ENCODE measurements around the gene SLC2A8.

SLC2A8 gene

GRCh38 chr9:127360829-127361228 lies 36.1 kb upstream of the SLC2A8 start:
- no peaks in the 10 kb centered on the region for H3K27me3 ChIP-seq (ENCODE audit: control insufficient read depth, insufficient read depth, low read length, poor library complexity, severe bottlenecking)
- no peaks in the 10 kb centered on the region for H3K4me1 ChIP-seq (ENCODE audit: control insufficient read depth, insufficient read depth, low read length)
- H3K9me3 ChIP-seq (ENCODE audit: control insufficient read depth, low read length): no peaks in the 10 kb centered on the region
- WGBS, 2 experiments: 35 to 36% methylated on average over 2 of the region's 2 CpGs
- H3K27ac ChIP-seq (ENCODE audit: insufficient read depth, low read depth, low read length, poor library complexity, severe bottlenecking): no peak overlapping the region
- H3K4me3 ChIP-seq (ENCODE audit: insufficient read depth, low read depth, low read length): no peak overlapping the region
- no peaks in the 10 kb centered on the region for H3K36me3 ChIP-seq (ENCODE audit: control insufficient read depth, insufficient read depth, low read length)

- Histone ChIP-seq H3K27ac (ENCODE audit: insufficient read depth, low read depth, low read length, poor library complexity, severe bottlenecking) (no peak overlapping the region), H3K4me1 (ENCODE audit: control insufficient read depth, insufficient read depth, low read length) (no peaks in the 10 kb centered on the region), H3K9me3 (ENCODE audit: control insufficient read depth, low read length) (no peaks in the 10 kb centered on the region), H3K4me3 (ENCODE audit: insufficient read depth, low read depth, low read length) (no peak overlapping the region), H3K36me3 (ENCODE audit: control insufficient read depth, insufficient read depth, low read length) (no peaks in the 10 kb centered on the region), H3K27me3 (ENCODE audit: control insufficient read depth, insufficient read depth, low read length, poor library complexity, severe bottlenecking) (no peaks in the 10 kb centered on the region)
- WGBS, 2 experiments: 89 to 94% methylated on average over 3 of the region's 3 CpGs
Observed at GRCh38 chr9:127361561-127361960, 35.4 kb upstream of the SLC2A8 start.

GRCh38 chr9:127362829-127363228 lies 34.1 kb upstream of the SLC2A8 start:
- H3K9me3 ChIP-seq (ENCODE audit: control insufficient read depth, low read length): no peaks in the 10 kb centered on the region
- no peaks in the 10 kb centered on the region for H3K27me3 ChIP-seq (ENCODE audit: control insufficient read depth, insufficient read depth, low read length, poor library complexity, severe bottlenecking)
- H3K36me3 ChIP-seq (ENCODE audit: control insufficient read depth, insufficient read depth, low read length): no peaks in the 10 kb centered on the region
- no peaks in the 10 kb centered on the region for H3K4me1 ChIP-seq (ENCODE audit: control insufficient read depth, insufficient read depth, low read length)
- 94% methylated on average over 7 of the region's 7 CpGs for WGBS, 2 experiments
- H3K4me3 ChIP-seq (ENCODE audit: insufficient read depth, low read depth, low read length): no peak overlapping the region
- no peak overlapping the region for H3K27ac ChIP-seq (ENCODE audit: insufficient read depth, low read depth, low read length, poor library complexity, severe bottlenecking)

GRCh38 chr9:127365461-127365860 lies 31.5 kb upstream of the SLC2A8 start:
- no peaks in the 10 kb centered on the region for H3K9me3 ChIP-seq (ENCODE audit: control insufficient read depth, low read length)
- H3K4me1 ChIP-seq (ENCODE audit: control insufficient read depth, insufficient read depth, low read length): no peaks in the 10 kb centered on the region
- 93 to 97% methylated on average over 10 of the region's 10 CpGs for WGBS, 2 experiments
- H3K27me3 ChIP-seq (ENCODE audit: control insufficient read depth, insufficient read depth, low read length, poor library complexity, severe bottlenecking): no peaks in the 10 kb centered on the region
- no peak overlapping the region for H3K4me3 ChIP-seq (ENCODE audit: insufficient read depth, low read depth, low read length)
- no peak overlapping the region for H3K27ac ChIP-seq (ENCODE audit: insufficient read depth, low read depth, low read length, poor library complexity, severe bottlenecking)
- no peaks in the 10 kb centered on the region for H3K36me3 ChIP-seq (ENCODE audit: control insufficient read depth, insufficient read depth, low read length)

- 94% methylated on average over 7 of the region's 7 CpGs for WGBS, 2 experiments
- no peak overlapping the region for H3K27ac ChIP-seq (ENCODE audit: insufficient read depth, low read depth, low read length, poor library complexity, severe bottlenecking)
Observed at GRCh38 chr9:127366594-127366993, 30.4 kb upstream of the SLC2A8 start.

GRCh38 chr9:127368852-127369402 lies 28.0 kb upstream of the SLC2A8 start:
- WGBS, 2 experiments: 92 to 95% methylated on average over 5 to 6 of the region's 6 CpGs
- no peak overlapping the region for H3K27ac ChIP-seq (ENCODE audit: insufficient read depth, low read depth, low read length, poor library complexity, severe bottlenecking)

More at GRCh38 chr9:127366594-127366993, 30.4 kb upstream of the SLC2A8 start:
- Histone ChIP-seq H3K9me3 (ENCODE audit: control insufficient read depth, low read length) (no peaks in the 10 kb centered on the region), H3K36me3 (ENCODE audit: control insufficient read depth, insufficient read depth, low read length) (no peaks in the 10 kb centered on the region), H3K4me3 (ENCODE audit: insufficient read depth, low read depth, low read length) (no peak overlapping the region), H3K27me3 (ENCODE audit: control insufficient read depth, insufficient read depth, low read length, poor library complexity, severe bottlenecking) (no peaks in the 10 kb centered on the region), H3K4me1 (ENCODE audit: control insufficient read depth, insufficient read depth, low read length) (no peaks in the 10 kb centered on the region)

GRCh38 chr9:127369428-127369827 lies 27.5 kb upstream of the SLC2A8 start:
- Histone ChIP-seq H3K4me1 (ENCODE audit: control insufficient read depth, insufficient read depth, low read length) (no peaks in the 10 kb centered on the region), H3K27ac (ENCODE audit: insufficient read depth, low read depth, low read length, poor library complexity, severe bottlenecking) (no peak overlapping the region), H3K36me3 (ENCODE audit: control insufficient read depth, insufficient read depth, low read length) (no peaks in the 10 kb centered on the region), H3K4me3 (ENCODE audit: insufficient read depth, low read depth, low read length) (no peak overlapping the region), H3K9me3 (ENCODE audit: control insufficient read depth, low read length) (no peaks in the 10 kb centered on the region), H3K27me3 (ENCODE audit: control insufficient read depth, insufficient read depth, low read length, poor library complexity, severe bottlenecking) (no peaks in the 10 kb centered on the region)
- 73 to 76% methylated on average over 8 of the region's 8 CpGs for WGBS, 2 experiments

More at GRCh38 chr9:127368852-127369402, 28.0 kb upstream of the SLC2A8 start:
- Histone ChIP-seq H3K36me3 (ENCODE audit: control insufficient read depth, insufficient read depth, low read length) (no peaks in the 10 kb centered on the region), H3K4me3 (ENCODE audit: insufficient read depth, low read depth, low read length) (no peak overlapping the region), H3K4me1 (ENCODE audit: control insufficient read depth, insufficient read depth, low read length) (no peaks in the 10 kb centered on the region), H3K27me3 (ENCODE audit: control insufficient read depth, insufficient read depth, low read length, poor library complexity, severe bottlenecking) (no peaks in the 10 kb centered on the region), H3K9me3 (ENCODE audit: control insufficient read depth, low read length) (no peaks in the 10 kb centered on the region)

- Histone ChIP-seq H3K9me3 (ENCODE audit: control insufficient read depth, low read length) (no peaks in the 10 kb centered on the region), H3K4me3 (ENCODE audit: insufficient read depth, low read depth, low read length) (no peak overlapping the region), H3K36me3 (ENCODE audit: control insufficient read depth, insufficient read depth, low read length) (no peaks in the 10 kb centered on the region), H3K4me1 (ENCODE audit: control insufficient read depth, insufficient read depth, low read length) (no peaks in the 10 kb centered on the region), H3K27me3 (ENCODE audit: control insufficient read depth, insufficient read depth, low read length, poor library complexity, severe bottlenecking) (no peaks in the 10 kb centered on the region), H3K27ac (ENCODE audit: insufficient read depth, low read depth, low read length, poor library complexity, severe bottlenecking) (no peak overlapping the region)
- WGBS, 2 experiments: 95 to 97% methylated on average over 7 of the region's 7 CpGs
Observed at GRCh38 chr9:127370147-127370579, 26.8 kb upstream of the SLC2A8 start.

- Histone ChIP-seq H3K27ac (ENCODE audit: insufficient read depth, low read depth, low read length, poor library complexity, severe bottlenecking) (no peak overlapping the region), H3K27me3 (ENCODE audit: control insufficient read depth, insufficient read depth, low read length, poor library complexity, severe bottlenecking) (no peaks in the 10 kb centered on the region), H3K9me3 (ENCODE audit: control insufficient read depth, low read length) (no peaks in the 10 kb centered on the region), H3K4me1 (ENCODE audit: control insufficient read depth, insufficient read depth, low read length) (no peaks in the 10 kb centered on the region), H3K4me3 (ENCODE audit: insufficient read depth, low read depth, low read length) (no peak overlapping the region), H3K36me3 (ENCODE audit: control insufficient read depth, insufficient read depth, low read length) (no peaks in the 10 kb centered on the region)
- 88 to 90% methylated on average over 13 of the region's 13 CpGs for WGBS, 2 experiments
Observed at GRCh38 chr9:127370672-127371648, 26.0 kb upstream of the SLC2A8 start.

GRCh38 chr9:127380479-127380878 lies 16.5 kb upstream of the SLC2A8 start:
- Histone ChIP-seq H3K27ac (ENCODE audit: insufficient read depth, low read depth, low read length, poor library complexity, severe bottlenecking) (no peak overlapping the region), H3K4me3 (ENCODE audit: insufficient read depth, low read depth, low read length) (no peak overlapping the region), H3K27me3 (ENCODE audit: control insufficient read depth, insufficient read depth, low read length, poor library complexity, severe bottlenecking) (no peaks in the 10 kb centered on the region), H3K36me3 (ENCODE audit: control insufficient read depth, insufficient read depth, low read length) (no peaks in the 10 kb centered on the region), H3K4me1 (ENCODE audit: control insufficient read depth, insufficient read depth, low read length) (no peaks in the 10 kb centered on the region), H3K9me3 (ENCODE audit: control insufficient read depth, low read length) (no peaks in the 10 kb centered on the region)
- 97% methylated on average over 3 of the region's 3 CpGs for WGBS, 2 experiments
